ENCODE results near the gene KCNQ4.
A peak's percentile ranks its signal among the peaks of the same experiment; 100 is the strongest.

The KCNQ4 gene

DNA sequence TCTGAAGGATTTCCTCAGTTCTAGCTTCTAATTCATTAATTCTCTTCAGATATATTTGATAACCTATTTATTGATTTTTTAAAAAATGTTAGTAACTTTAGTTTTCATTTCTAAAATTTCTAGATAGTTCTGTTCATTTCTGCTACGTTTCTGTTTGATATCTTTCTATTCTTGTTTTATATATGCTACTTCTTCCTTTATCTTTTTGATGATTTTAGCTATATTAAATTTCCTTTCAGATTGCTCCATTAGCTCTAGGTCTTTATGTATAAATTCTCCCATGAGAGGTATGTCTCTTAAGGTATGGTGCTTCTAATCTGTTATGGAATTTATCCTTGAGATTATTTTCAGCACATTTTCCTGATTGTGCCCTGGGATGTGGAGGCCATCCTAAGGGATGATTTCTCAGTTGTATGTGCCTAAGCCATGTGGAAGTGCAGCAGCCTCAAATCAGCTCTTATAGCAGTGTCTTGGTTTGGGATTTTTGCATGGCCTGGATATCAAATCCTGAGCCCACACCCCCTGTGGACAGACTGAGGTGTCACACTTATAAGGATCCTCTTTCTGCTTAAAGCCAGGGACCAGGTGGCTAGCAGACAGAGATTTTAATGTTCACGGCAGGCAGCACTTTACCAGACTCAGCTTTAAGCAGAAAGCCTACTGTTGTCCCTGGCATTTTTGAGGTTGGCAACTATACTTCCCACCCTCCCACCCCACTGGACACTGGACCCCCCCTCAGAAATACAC lies 6.2 kb upstream of the KCNQ4 start:
- DNase-seq: no peak
- H3K9me3 ChIP-seq: no peaks in the 10 kb centered on the region
- H3K36me3 ChIP-seq: no peaks in the 10 kb centered on the region
- TF ChIP-seq, protein P1, sequence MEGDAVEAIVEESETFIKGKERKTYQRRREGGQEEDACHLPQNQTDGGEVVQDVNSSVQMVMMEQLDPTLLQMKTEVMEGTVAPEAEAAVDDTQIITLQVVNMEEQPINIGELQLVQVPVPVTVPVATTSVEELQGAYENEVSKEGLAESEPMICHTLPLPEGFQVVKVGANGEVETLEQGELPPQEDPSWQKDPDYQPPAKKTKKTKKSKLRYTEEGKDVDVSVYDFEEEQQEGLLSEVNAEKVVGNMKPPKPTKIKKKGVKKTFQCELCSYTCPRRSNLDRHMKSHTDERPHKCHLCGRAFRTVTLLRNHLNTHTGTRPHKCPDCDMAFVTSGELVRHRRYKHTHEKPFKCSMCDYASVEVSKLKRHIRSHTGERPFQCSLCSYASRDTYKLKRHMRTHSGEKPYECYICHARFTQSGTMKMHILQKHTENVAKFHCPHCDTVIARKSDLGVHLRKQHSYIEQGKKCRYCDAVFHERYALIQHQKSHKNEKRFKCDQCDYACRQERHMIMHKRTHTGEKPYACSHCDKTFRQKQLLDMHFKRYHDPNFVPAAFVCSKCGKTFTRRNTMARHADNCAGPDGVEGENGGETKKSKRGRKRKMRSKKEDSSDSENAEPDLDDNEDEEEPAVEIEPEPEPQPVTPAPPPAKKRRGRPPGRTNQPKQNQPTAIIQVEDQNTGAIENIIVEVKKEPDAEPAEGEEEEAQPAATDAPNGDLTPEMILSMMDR (IDR thresholded peaks at IDR 0.05; ENCODE audit: low read depth, low read length): no peak
- H3K4me3 ChIP-seq (ENCODE audit: low read depth, low read length): no peak overlapping the region
- no peaks in the 10 kb centered on the region for H3K4me1 ChIP-seq
- H3K27me3 ChIP-seq: no peaks in the 10 kb centered on the region

DNA sequence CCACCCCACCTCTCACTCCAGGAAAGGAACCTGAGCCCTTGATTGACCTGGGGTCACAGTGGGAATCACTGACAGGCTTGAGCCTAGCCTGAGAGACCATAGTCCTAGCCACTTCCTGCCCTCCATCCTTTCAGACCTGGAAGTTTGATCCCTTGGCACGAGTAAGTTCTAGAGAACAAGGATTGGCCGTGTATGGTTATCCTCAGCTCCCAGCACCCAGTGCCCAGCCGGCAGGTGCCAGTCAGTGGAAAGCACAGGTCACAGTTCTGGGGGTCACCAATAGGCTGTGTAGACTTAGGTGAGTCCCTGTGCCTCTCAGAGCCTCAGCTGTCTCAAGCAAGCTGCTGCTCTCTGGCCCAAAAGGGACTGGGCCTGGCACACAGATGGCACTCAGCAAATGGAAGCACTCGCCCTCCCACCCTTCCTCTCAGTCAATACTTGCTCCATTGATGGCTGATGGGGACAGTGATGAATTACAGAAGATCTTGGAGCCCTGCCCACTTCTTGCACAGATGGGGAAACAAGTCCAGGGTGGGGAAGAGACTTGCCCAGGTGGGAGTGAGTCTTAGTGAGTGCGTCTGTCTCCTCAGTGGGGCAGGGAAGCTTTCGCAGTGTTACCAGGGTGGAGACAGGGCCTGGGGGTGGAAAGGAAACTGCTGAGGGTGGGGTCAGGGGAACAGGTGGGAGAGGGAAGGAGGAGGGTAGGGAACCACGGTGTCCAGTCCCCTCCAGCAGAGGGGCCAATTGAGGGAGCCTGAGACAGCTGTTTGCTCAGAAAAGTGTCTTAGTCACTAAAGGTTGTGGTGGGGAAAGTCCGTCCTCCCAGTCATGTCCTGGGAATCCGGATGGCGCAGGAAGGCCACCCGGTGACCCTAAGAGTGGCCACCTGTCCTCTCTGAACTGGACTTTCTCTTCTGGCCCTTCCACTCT lies 2.6 kb upstream of the KCNQ4 start:
- no peaks in the 10 kb centered on the region for H3K9me3 ChIP-seq
- TF ChIP-seq, protein P1 (IDR thresholded peaks at IDR 0.05; ENCODE audit: low read depth, low read length): no peak
- H3K4me3 ChIP-seq (ENCODE audit: low read depth, low read length): no peak overlapping the region
- H3K27me3 ChIP-seq: peaks cover 4% of the 10 kb centered on the region
- no peaks in the 10 kb centered on the region for H3K4me1 ChIP-seq
- no peak for DNase-seq
- no peaks in the 10 kb centered on the region for H3K36me3 ChIP-seq

DNA sequence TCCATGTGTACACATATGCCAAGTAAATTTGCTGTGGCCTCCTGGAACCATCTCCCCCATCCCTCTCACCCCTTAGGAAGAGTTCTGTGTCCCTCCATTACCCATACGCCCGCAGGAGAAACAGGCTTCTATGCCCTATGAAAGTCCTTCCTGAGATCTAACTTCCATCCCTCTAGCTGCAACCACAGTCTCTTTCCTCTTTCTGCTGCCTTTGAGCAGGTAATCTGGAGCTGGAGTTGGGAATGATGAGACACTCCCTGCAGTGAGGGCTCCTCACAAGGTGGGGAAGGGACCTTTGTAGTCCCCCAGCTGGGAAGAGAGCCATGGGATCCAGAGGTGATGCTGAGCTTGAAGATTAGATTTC lies 2.0 kb upstream of the KCNQ4 start:
- H3K4me1 ChIP-seq: no peaks in the 10 kb centered on the region
- DNase-seq: no peak

DNA sequence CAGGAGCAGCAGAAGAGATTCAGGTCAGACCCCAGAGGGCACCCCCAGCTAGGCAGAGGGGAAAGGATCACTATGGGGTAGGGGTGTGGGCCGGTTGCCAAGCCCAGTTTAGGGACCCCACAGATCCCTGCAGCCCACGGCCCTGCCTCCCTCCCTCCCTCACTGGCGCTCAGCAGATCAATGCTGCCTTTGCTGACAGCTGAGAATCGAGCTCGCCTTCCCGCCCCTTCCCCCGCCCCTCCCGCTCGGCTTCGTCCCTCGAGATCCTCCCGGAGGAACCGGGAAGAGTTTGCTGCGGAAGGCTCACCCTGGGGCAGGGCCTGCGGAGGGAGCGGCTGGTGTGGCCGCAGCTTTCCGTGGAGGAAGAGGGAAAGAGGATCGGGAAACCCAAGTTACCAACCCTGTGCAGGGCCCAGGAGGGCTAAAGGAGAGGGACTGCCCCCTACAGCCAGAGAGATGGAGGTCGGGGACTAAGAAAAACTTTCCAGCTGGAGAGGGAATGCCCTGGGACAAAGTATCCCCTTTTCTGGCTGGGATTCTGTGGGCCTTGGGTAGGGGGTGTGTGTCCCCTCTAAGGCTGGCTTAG lies 1.1 kb upstream of the KCNQ4 start:
- H3K4me3 ChIP-seq (ENCODE audit: low read depth, low read length): no peak overlapping the region
- no peaks in the 10 kb centered on the region for H3K36me3 ChIP-seq
- no peaks in the 10 kb centered on the region for H3K9me3 ChIP-seq
- H3K27me3 ChIP-seq: peaks cover 4% of the 10 kb centered on the region
- H3K4me1 ChIP-seq: no peaks in the 10 kb centered on the region
- TF ChIP-seq, protein P1 (IDR thresholded peaks at IDR 0.05; ENCODE audit: low read depth, low read length): 0 out of 2 replicates have a peak, but pooled peaks have one; percentile 9
- no peak for DNase-seq

More for the DNA sequence above, 2.0 kb upstream of the KCNQ4 start:
- H3K9me3 ChIP-seq: no peaks in the 10 kb centered on the region
- no peak overlapping the region for H3K4me3 ChIP-seq (ENCODE audit: low read depth, low read length)
- H3K27me3 ChIP-seq: peaks cover 4% of the 10 kb centered on the region
- TF ChIP-seq, protein P1 (IDR thresholded peaks at IDR 0.05; ENCODE audit: low read depth, low read length): no peak
- H3K36me3 ChIP-seq: no peaks in the 10 kb centered on the region

DNA sequence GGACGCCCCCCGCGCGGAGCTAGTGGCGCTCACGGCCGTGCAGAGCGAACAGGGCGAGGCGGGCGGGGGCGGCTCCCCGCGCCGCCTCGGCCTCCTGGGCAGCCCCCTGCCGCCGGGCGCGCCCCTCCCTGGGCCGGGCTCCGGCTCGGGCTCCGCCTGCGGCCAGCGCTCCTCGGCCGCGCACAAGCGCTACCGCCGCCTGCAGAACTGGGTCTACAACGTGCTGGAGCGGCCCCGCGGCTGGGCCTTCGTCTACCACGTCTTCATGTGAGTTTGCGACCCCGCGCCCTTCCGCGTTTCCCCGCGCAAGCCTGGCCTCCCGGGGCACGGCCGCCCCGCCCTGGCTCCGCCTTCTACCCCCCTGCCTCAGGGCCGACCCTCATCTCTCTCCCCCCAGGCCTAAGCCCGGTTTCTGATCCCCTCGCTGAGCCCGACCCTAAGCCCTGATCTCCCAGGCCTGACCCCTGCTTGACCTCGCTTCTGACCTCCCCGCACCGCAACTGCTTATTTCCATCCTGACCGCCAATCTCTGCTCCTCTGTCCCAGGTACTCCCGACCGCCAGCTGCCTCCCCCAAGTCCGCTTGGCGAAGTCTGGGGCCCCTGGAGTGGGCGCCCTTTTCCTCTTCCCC lies 669 bp downstream of the KCNQ4 start:
- Histone ChIP-seq H3K36me3 (no peaks in the 10 kb centered on the region), H3K9me3 (no peaks in the 10 kb centered on the region), H3K4me3 (ENCODE audit: low read depth, low read length) (no peak overlapping the region), H3K4me1 (no peaks in the 10 kb centered on the region), H3K27me3 (peaks cover 4% of the 10 kb centered on the region)
- no peak for DNase-seq
- TF ChIP-seq, protein P1 (IDR thresholded peaks at IDR 0.05; ENCODE audit: low read depth, low read length): no peak
